AG10803 (cell line): Measurements from ENCODE around the gene MMAB.

Experiments
- DNase-seq: peaks from one replicate; pipeline ENCODE4 v3.0.0; 2010; ENCODE audit warnings: low read depth
- H3K4me3 ChIP-seq: 2 replicates; pipeline ENCODE4 v1.5.1; 2011; ENCODE audit warnings: mild to moderate bottlenecking, low read length, control low read depth
- TF ChIP-seq, protein P1 (sequence below): conservative IDR thresholded peaks from 2 replicates; pipeline ENCODE4 v1.5.1; 2011; ENCODE audit warnings: mild to moderate bottlenecking, low read length, control low read depth, inconsistent platforms

The MMAB gene

GRCh38 chr12:109615556-109616229 lies 42.4 kb upstream of the MMAB start:
- TF ChIP-seq, protein P1, sequence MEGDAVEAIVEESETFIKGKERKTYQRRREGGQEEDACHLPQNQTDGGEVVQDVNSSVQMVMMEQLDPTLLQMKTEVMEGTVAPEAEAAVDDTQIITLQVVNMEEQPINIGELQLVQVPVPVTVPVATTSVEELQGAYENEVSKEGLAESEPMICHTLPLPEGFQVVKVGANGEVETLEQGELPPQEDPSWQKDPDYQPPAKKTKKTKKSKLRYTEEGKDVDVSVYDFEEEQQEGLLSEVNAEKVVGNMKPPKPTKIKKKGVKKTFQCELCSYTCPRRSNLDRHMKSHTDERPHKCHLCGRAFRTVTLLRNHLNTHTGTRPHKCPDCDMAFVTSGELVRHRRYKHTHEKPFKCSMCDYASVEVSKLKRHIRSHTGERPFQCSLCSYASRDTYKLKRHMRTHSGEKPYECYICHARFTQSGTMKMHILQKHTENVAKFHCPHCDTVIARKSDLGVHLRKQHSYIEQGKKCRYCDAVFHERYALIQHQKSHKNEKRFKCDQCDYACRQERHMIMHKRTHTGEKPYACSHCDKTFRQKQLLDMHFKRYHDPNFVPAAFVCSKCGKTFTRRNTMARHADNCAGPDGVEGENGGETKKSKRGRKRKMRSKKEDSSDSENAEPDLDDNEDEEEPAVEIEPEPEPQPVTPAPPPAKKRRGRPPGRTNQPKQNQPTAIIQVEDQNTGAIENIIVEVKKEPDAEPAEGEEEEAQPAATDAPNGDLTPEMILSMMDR, result no peak
- H3K4me3 ChIP-seq, result no peak overlapping the region
- DNase-seq, result no peak

- no peak overlapping the region for H3K4me3 ChIP-seq
- no peak for DNase-seq
- TF ChIP-seq, protein P1, result no peak
Observed at GRCh38 chr12:109613649-109614455, 40.5 kb upstream of the MMAB start.

DNA sequence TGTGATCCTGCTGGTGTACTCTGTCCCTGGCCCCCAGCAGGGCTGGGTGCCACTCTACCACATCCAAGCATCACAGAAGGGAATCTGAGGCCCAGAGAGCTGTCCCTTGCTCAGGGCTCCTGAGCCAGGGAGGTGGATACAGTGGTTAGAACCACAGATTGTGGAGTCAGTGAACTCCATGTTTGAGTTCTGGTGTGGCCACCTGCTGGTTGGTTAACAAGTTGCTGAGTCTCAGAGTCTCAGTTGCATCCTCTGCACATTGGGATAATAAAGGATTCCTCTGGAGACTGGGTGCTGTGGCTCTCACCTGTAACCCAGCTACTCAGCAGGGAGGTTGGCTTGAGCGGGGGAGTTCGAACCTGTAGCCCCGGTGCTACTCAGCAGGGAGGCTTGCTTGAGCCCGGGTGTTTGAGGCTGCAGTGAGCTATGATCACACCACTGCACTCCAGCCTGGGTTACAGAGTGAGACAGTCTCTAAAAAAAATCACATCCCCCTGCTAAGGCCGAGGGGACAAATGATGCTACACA lies 39.7 kb upstream of the MMAB start:
- DNase-seq, result peak; percentile 8
- no peak overlapping the region for H3K4me3 ChIP-seq
- TF ChIP-seq, protein P1, result peak; percentile 47

DNA sequence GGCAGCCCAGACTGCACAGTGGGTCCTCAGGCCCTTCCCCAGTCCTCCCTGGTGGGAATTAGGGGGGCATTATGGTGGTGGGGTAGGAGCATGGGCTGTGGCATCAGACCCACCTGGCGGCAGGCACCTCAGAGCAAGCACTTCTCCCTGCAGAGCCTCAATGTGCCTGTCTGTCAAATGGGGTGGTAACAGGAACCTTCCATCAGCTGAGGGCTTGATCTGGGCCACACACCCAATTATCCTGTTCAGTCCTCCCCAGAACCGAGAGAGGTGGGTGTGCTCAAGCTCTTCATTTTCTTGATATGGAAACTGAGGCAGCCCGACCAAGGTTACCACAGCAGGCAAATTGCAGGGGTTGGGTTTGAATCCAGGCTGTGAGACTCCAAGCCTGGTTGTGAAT lies 38.7 kb upstream of the MMAB start:
- DNase-seq, result no peak
- no peak overlapping the region for H3K4me3 ChIP-seq
- TF ChIP-seq, protein P1, result no peak

DNA sequence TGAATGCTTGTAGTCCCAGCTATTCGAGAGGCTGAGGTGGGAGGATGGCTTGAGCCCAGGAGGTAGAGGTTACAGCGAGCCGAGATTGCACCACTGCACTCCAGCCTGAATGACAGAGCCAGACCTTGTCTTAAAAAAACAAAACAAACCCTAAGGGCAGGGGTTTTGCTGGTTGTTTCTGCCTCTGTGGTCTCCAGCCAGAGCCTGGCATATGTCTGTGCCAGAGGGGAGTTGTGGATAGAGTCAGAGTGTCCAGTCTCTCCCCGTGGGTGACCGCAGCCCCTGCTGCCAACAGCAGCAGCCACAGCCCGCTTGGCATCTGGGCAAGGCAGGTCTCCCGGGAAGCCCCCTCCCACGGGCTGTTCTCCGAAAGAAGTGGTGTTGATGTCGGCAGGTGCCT lies 37.9 kb upstream of the MMAB start:
- DNase-seq, result no peak
- no peak overlapping the region for H3K4me3 ChIP-seq
- TF ChIP-seq, protein P1, result no peak

- DNase-seq, result no peak
- H3K4me3 ChIP-seq, result no peak overlapping the region
- TF ChIP-seq, protein P1, result no peak
Observed at GRCh38 chr12:109610523-109610922, 37.2 kb upstream of the MMAB start.
